Left lung (tissue), 10 donors: ENCODE measurements around the gene GRIK2. TPM values are rescaled to one million over a fixed set of nuclear protein-coding genes. Genes with fewer than 3 reads are reported as not detected.

Experiments used
- ATAC-seq: fragments of 200-7000 bp; cut with Tn5 transposase; one replicate; pipeline ENCODE4 v1.9.1; 2020; ENCODE audit warnings: moderate library complexity
- DNase-seq, 4 donors: peaks; one replicate each; pipeline ENCODE4 v3.0.0-alpha.2; 2013 to 2020
- H3K27ac ChIP-seq, 2 donors: fragments of 200-600 bp; sonication (generic) in 1 of 2; one replicate each; pipeline versions ENCODE4 v1.5.0 to v1.8.0; 2020 to 2021
- H3K27me3 ChIP-seq, 2 donors: fragments of 200-600 bp; sonication (generic) in 1 of 2; one replicate each; pipeline versions ENCODE4 v1.5.0 to v1.8.0; 2020 to 2021
- H3K36me3 ChIP-seq, 2 donors: fragments of 200-600 bp; sonication (generic) in 1 of 2; one replicate each; pipeline versions ENCODE4 v1.5.0 to v1.8.0; 2020 to 2021
- H3K4me1 ChIP-seq, 2 donors: fragments of 200-600 bp; one replicate each; pipeline ENCODE4 v1.8.0; 2021
- H3K4me3 ChIP-seq, 2 donors: fragments of 200-600 bp; sonication (generic) in 1 of 2; one replicate each; pipeline versions ENCODE4 v1.5.0 to v1.8.0; 2020 to 2021; ENCODE audit warnings: mild to moderate bottlenecking in 1 of 2
- H3K9me3 ChIP-seq, 2 donors: fragments of 200-600 bp; sonication (generic) in 1 of 2; one replicate each; pipeline versions ENCODE4 v1.5.0 to v1.8.0; 2020 to 2021
- intact Hi-C, 2 donors: fragments of 100-400 bp; cut with DNase I; formaldehyde crosslinking; loops; one replicate each; pipeline versions ENCODE4 v1.11.2 to v1.14.2; 2022
- polyA plus RNA-seq, 6 donors: library from polyadenylated mRNA; unstranded; fragments of 120-200 nt; gene quantifications; one replicate each; pipeline ENCODE4 v1.2.1, GENCODE V29; 2013; ENCODE audit not compliant: insufficient read length in 6 of 6
- total RNA-seq, 2 donors: library from RNA; stranded (reverse); fragmentation: NEBNext Ultra II Directional; extraction: Animal tissue kit (Norgen Biotek cat#: 25700); gene quantifications; one replicate each; pipeline ENCODE4 v1.2.1, GENCODE V29; 2021
- TF ChIP-seq, protein P1 (sequence below), 2 donors: fragments of 200-600 bp; sonication (generic) in 1 of 2; IDR thresholded peaks; one replicate each; pipeline versions ENCODE4 v1.5.0 to v1.8.0; 2021; ENCODE audit warnings: antibody characterized with exemption in 2 of 2
- donor health status: DM: no; HTN: yes; CAD: no.
- donor health status: DM: no; HTN: no; CAD: no.

GRIK2 gene
- total and polyA plus RNA-seq, 8 donors = 0.24 to 0.98 (median 0.67) TPM

GRCh38 chr6:101650402-101651100 lies 257.0 kb downstream of the GRIK2 start:
- no peak for ATAC-seq
- intact Hi-C loops = no loop called here
- DNase-seq = no peak
- no peaks in the 10 kb centered on the region for H3K4me1 ChIP-seq
- H3K27ac ChIP-seq = no peak overlapping the region
- H3K36me3 ChIP-seq = no peaks in the 10 kb centered on the region
- no peaks in the 10 kb centered on the region for H3K27me3 ChIP-seq
- TF ChIP-seq, protein P1, sequence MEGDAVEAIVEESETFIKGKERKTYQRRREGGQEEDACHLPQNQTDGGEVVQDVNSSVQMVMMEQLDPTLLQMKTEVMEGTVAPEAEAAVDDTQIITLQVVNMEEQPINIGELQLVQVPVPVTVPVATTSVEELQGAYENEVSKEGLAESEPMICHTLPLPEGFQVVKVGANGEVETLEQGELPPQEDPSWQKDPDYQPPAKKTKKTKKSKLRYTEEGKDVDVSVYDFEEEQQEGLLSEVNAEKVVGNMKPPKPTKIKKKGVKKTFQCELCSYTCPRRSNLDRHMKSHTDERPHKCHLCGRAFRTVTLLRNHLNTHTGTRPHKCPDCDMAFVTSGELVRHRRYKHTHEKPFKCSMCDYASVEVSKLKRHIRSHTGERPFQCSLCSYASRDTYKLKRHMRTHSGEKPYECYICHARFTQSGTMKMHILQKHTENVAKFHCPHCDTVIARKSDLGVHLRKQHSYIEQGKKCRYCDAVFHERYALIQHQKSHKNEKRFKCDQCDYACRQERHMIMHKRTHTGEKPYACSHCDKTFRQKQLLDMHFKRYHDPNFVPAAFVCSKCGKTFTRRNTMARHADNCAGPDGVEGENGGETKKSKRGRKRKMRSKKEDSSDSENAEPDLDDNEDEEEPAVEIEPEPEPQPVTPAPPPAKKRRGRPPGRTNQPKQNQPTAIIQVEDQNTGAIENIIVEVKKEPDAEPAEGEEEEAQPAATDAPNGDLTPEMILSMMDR (IDR thresholded peaks at IDR 0.05) = no peak
- no peak overlapping the region for H3K4me3 ChIP-seq
- no peaks in the 10 kb centered on the region for H3K9me3 ChIP-seq

GRCh38 chr6:101652079-101652478 lies 258.6 kb downstream of the GRIK2 start:
- ATAC-seq (no peak), DNase-seq (no peak)
- Histone ChIP-seq H3K27me3 (no peaks in the 10 kb centered on the region), H3K4me3 (no peak overlapping the region), H3K27ac (no peak overlapping the region), H3K4me1 (no peaks in the 10 kb centered on the region), H3K9me3 (no peaks in the 10 kb centered on the region), H3K36me3 (no peaks in the 10 kb centered on the region)
- intact Hi-C loops = no loop called here
- TF ChIP-seq, protein P1 (IDR thresholded peaks at IDR 0.05) = no peak

GRCh38 chr6:101655109-101655508 lies 261.6 kb downstream of the GRIK2 start:
- Histone ChIP-seq H3K4me3 (no peak overlapping the region), H3K27ac (no peak overlapping the region), H3K27me3 (no peaks in the 10 kb centered on the region), H3K9me3 (peaks cover 0 to 5% of the 10 kb centered on the region in 2 donors), H3K4me1 (no peaks in the 10 kb centered on the region), H3K36me3 (no peaks in the 10 kb centered on the region)
- no peak for DNase-seq
- ATAC-seq = no peak
- intact Hi-C loops = no loop called here
- TF ChIP-seq, protein P1 (IDR thresholded peaks at IDR 0.05) = no peak

DNA sequence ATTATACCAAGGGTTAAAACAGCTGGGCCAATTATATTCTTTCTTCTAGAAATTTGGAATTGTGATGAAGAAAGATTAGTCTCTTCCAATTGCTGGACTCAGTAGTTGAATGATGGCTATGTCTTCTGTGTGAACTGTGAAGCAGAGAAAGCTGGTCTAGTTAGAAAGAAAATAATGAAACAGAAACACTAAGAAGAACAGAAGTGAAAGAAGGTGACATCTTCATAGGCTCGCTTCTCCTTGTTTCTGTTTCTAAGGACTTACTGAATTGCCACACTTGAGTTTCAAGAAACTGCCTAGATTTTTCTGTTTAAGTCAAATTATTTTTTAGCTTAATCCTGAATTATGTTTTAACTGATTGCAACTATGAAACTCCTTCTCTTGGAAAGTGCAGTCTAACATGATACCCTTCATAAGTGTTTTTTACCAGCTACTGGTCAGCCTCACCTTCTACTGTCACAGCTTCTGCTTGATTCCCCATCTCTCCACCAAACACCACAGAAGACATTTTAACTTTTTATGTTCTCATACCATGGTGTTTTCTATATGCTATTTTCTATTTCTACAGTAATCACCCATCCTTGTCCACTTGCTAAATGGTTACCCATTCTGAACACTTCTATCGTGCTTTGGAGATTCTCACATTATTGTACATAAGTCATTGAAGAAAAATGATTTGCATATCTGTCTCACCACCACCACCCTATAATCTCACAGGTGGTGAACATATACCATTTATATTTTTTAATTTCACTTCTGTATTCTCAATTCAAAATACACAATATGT lies 268.8 kb downstream of the GRIK2 start:
- Histone ChIP-seq H3K4me1 (no peaks in the 10 kb centered on the region), H3K27ac (no peak overlapping the region), H3K27me3 (no peaks in the 10 kb centered on the region), H3K4me3 (no peak overlapping the region), H3K36me3 (no peaks in the 10 kb centered on the region), H3K9me3 (peaks cover 0 to 5% of the 10 kb centered on the region in 2 donors)
- DNase-seq (no peak), ATAC-seq (no peak)
- TF ChIP-seq, protein P1 (IDR thresholded peaks at IDR 0.05) = no peak
- intact Hi-C loops = no loop called here

DNA sequence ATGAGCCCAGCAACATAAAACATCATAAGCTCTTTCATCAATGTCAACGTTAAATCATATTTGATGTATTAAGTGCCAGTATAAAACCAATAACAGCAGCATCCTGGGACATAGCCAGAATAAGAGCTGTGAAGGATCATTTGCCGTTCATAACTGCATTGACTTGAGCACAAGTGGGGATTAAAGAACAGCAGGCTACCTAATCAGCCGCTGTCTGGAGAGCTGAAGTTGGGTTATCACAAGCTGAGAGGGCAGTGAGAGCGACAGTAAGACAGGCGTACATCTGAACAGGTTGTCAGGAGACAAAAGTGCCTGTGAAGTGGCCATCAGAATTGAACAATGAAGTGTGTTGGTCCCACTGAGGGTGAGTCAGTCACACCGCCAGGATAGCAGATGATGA lies 269.6 kb downstream of the GRIK2 start:
- no peaks in the 10 kb centered on the region for H3K36me3 ChIP-seq

More for the DNA sequence above, 269.6 kb downstream of the GRIK2 start:
- Histone ChIP-seq H3K27me3 (no peaks in the 10 kb centered on the region), H3K27ac (no peak overlapping the region), H3K4me3 (no peak overlapping the region), H3K9me3 (peaks cover 0 to 2% of the 10 kb centered on the region in 2 donors), H3K4me1 (no peaks in the 10 kb centered on the region)
- TF ChIP-seq, protein P1 (IDR thresholded peaks at IDR 0.05) = no peak
- DNase-seq = no peak
- ATAC-seq = no peak
- intact Hi-C loops = no loop called here
